Left ventricle myocardium inferior (tissue), 1 donor: ENCODE results near the gene DEDD. TPM values are rescaled to one million over a fixed set of nuclear protein-coding genes. Genes with fewer than 3 reads are reported as not detected.

Source experiments
- DNase-seq: peaks from one replicate; pipeline ENCODE4 v3.0.0-alpha.2; 2020
- H3K27ac ChIP-seq: fragments of 200-600 bp; replicated peaks from 2 replicates; pipeline ENCODE4 v1.8.0; 2021
- H3K27me3 ChIP-seq: fragments of 200-600 bp; 2 replicates; pipeline ENCODE4 v1.8.0; 2021; ENCODE audit warnings: low read depth
- H3K36me3 ChIP-seq: fragments of 200-600 bp; 2 replicates; pipeline ENCODE4 v1.8.0; 2021
- H3K4me1 ChIP-seq: fragments of 200-600 bp; 2 replicates; pipeline ENCODE4 v1.8.0; 2021
- H3K4me3 ChIP-seq: fragments of 200-600 bp; 2 replicates; pipeline ENCODE4 v1.8.0; 2021; ENCODE audit warnings: mild to moderate bottlenecking, moderate library complexity
- H3K9me3 ChIP-seq: fragments of 200-600 bp; replicated peaks from 2 replicates; pipeline ENCODE4 v1.8.0; 2021
- CTCF ChIP-seq: fragments of 200-600 bp; IDR thresholded peaks from 2 replicates; pipeline ENCODE4 v1.8.0; 2021; ENCODE audit warnings: antibody characterized with exemption, mild to moderate bottlenecking, borderline replicate concordance
- intact Hi-C: fragments of 100-400 bp; cut with micrococcal nuclease; formaldehyde crosslinking; loops from one replicate; pipeline ENCODE4 v1.11.0; 2022
- total RNA-seq: library from RNA; stranded (reverse); fragmentation: NEBNext Ultra II Directional; extraction: Animal tissue kit (Norgen Biotek cat#: 25700); gene quantifications from one replicate; pipeline ENCODE4 v1.2.1, GENCODE V29; 2021
- donor health status: DM: no; HTN: yes; CAD: no; lungs with severe emphysema.

Gene DEDD
- total RNA-seq, 1 donor from 2014 or later: 25.2 TPM

DNA sequence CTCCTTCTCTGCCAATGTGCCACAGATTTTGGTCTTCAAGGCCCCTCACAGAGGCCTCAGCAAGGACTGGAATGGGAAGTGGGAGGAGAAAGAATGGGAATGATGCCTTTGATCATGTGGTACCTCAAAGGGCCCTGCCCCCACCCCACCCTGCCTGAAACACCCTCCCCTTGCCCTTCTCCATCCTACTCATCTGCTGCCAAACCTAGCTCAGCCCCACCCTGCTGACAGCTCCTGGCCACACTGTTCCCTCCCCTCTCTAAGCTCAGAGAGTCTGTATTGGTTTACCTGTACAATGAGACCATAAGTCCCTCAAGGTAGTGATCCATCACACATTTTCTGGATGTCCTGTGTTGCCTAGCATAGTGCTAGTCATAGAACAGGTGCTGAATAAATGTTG, 56.1 kb downstream of the DEDD start:
- intact Hi-C loops: no loop called here
- TF ChIP-seq CTCF: no peak
- peaks cover 23% of the 10 kb centered on the region for H3K27me3 ChIP-seq
- no peaks in the 10 kb centered on the region for H3K36me3 ChIP-seq
- DNase-seq: no peak
- H3K4me1 ChIP-seq: no peaks in the 10 kb centered on the region
- no peak overlapping the region for H3K4me3 ChIP-seq
- no peak overlapping the region for H3K27ac ChIP-seq
- H3K9me3 ChIP-seq: no peaks in the 10 kb centered on the region

- no peaks in the 10 kb centered on the region for H3K9me3 ChIP-seq
- no peak overlapping the region for H3K4me3 ChIP-seq
- TF ChIP-seq CTCF: no peak
- H3K27me3 ChIP-seq: peaks cover 20% of the 10 kb centered on the region
- intact Hi-C loops: no loop called here
- DNase-seq: no peak
- H3K27ac ChIP-seq: no peak overlapping the region
- H3K36me3 ChIP-seq: no peaks in the 10 kb centered on the region
- H3K4me1 ChIP-seq: no peaks in the 10 kb centered on the region
Observed at GRCh38 chr1:161074676-161075368, 57.6 kb downstream of the DEDD start.

DNA sequence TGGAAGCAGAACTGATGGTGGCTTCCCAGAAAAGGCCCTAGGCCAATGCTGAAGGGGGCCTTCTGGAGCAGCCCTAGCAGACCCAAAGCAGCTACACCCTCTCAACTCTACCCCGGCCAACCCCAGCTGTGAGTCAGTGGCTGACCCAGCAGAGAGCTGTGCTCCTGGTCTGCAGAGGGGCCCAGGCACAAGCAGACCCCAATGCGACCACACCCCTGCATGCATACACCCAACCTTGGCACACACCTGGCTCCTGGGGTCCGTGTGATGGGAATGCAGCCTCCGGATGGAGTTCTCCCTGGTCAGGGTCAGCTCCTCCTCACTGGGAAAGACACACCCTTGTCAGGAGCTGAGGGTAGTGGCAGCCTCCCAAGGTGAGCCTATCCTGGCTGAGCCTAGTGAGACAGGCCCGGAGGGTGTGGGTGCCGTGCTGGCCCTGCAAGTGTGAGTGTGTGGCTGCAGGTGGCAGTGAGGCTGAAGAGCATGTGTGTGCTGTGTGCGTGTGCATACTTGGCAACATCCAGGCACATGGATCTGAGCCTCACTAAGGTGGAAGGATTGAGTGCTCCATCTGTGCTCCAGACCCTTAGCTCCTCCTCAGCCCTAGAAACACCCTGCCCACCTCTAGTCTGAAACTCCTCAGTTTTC, 58.9 kb downstream of the DEDD start:
- Histone ChIP-seq H3K27me3 (peaks cover 16% of the 10 kb centered on the region), H3K27ac (no peak overlapping the region), H3K36me3 (no peaks in the 10 kb centered on the region), H3K9me3 (no peaks in the 10 kb centered on the region), H3K4me3 (no peak overlapping the region), H3K4me1 (no peaks in the 10 kb centered on the region)
- intact Hi-C loops: no loop called here
- no peak for TF ChIP-seq CTCF
- no peak for DNase-seq

- Histone ChIP-seq H3K4me1 (no peaks in the 10 kb centered on the region), H3K36me3 (no peaks in the 10 kb centered on the region), H3K27ac (no peak overlapping the region), H3K27me3 (peaks cover 9% of the 10 kb centered on the region), H3K4me3 (no peak overlapping the region), H3K9me3 (no peaks in the 10 kb centered on the region)
- no peak for TF ChIP-seq CTCF
- intact Hi-C loops: no loop called here
- no peak for DNase-seq
Observed at GRCh38 chr1:161072751-161073449, 59.6 kb downstream of the DEDD start.

GRCh38 chr1:161071886-161072371, 60.5 kb downstream of the DEDD start:
- intact Hi-C loops: no loop called here
- Histone ChIP-seq H3K4me3 (no peak overlapping the region), H3K27ac (no peak overlapping the region), H3K36me3 (no peaks in the 10 kb centered on the region), H3K4me1 (no peaks in the 10 kb centered on the region), H3K9me3 (no peaks in the 10 kb centered on the region), H3K27me3 (peaks cover 9% of the 10 kb centered on the region)
- TF ChIP-seq CTCF: peak; percentile 68
- DNase-seq: peak; percentile 62

Other genes starting within 250 kb of the DEDD start
- 1.0 TPM for gene ITLN1, start 247.5 kb downstream of the DEDD start, total RNA-seq
- gene ITLN2, start 177.9 kb downstream of the DEDD start, total RNA-seq: 0.19 TPM
- gene F11R, start 111.5 kb downstream of the DEDD start, total RNA-seq: 8.3 TPM
- 13.4 TPM for gene TSTD1, start 93.7 kb downstream of the DEDD start, total RNA-seq
- gene USF1, start 86.7 kb downstream of the DEDD start, total RNA-seq: 31.7 TPM
- gene ARHGAP30, start 62.8 kb downstream of the DEDD start, total RNA-seq: 2.4 TPM
- gene NECTIN4, start 43.1 kb downstream of the DEDD start, total RNA-seq: not detected
- gene KLHDC9, start 34.3 kb downstream of the DEDD start, total RNA-seq: 9.1 TPM
- gene PFDN2, start 14.6 kb downstream of the DEDD start, total RNA-seq: 62.5 TPM
- gene NIT1, start 14.6 kb downstream of the DEDD start, total RNA-seq: 31.9 TPM
- gene UFC1, start 21.3 kb upstream of the DEDD start, total RNA-seq: 76.4 TPM
- gene USP21, start 26.8 kb upstream of the DEDD start, total RNA-seq: 20.0 TPM
- 15.2 TPM for gene PPOX, start 33.8 kb upstream of the DEDD start, total RNA-seq
- 23.2 TPM for gene B4GALT3, start 44.8 kb upstream of the DEDD start, total RNA-seq
- 14.1 TPM for gene ADAMTS4, start 66.4 kb upstream of the DEDD start, total RNA-seq
- gene NDUFS2, start 69.7 kb upstream of the DEDD start, total RNA-seq: 302 TPM
- 22.0 TPM for gene FCER1G, start 82.6 kb upstream of the DEDD start, total RNA-seq
- gene APOA2, start 91.0 kb upstream of the DEDD start, total RNA-seq: not detected
- gene TOMM40L, start 93.4 kb upstream of the DEDD start, total RNA-seq: 39.3 TPM
- gene NR1I3, start 105.5 kb upstream of the DEDD start, total RNA-seq: not detected
- gene PCP4L1, start 126.1 kb upstream of the DEDD start, total RNA-seq: not detected
- gene MPZ, start 177.3 kb upstream of the DEDD start, total RNA-seq: 3.5 TPM
- gene SDHC, start 181.7 kb upstream of the DEDD start, total RNA-seq: 393 TPM
- gene CFAP126, start 235.2 kb upstream of the DEDD start, total RNA-seq: not detected